PC-3 (cell line): ENCODE data around the gene CSNK2A1.

Experiments used
- CTCF ChIP-seq: fragments of 300-600 bp; sonication (generic); conservative IDR thresholded peaks from 2 replicates; pipeline ENCODE4 v1.5.1; 2017; ENCODE audit warnings: antibody characterized with exemption, low read depth, mild to moderate bottlenecking, low read length
- EZH2 ChIP-seq: fragments of 300-600 bp; sonication (generic); IDR thresholded peaks from one replicate; pipeline ENCODE4 v1.6.1; 2017; ENCODE audit warnings: antibody characterized with exemption, mild to moderate bottlenecking, low read length; ENCODE audit not compliant: unreplicated experiment

DNA sequence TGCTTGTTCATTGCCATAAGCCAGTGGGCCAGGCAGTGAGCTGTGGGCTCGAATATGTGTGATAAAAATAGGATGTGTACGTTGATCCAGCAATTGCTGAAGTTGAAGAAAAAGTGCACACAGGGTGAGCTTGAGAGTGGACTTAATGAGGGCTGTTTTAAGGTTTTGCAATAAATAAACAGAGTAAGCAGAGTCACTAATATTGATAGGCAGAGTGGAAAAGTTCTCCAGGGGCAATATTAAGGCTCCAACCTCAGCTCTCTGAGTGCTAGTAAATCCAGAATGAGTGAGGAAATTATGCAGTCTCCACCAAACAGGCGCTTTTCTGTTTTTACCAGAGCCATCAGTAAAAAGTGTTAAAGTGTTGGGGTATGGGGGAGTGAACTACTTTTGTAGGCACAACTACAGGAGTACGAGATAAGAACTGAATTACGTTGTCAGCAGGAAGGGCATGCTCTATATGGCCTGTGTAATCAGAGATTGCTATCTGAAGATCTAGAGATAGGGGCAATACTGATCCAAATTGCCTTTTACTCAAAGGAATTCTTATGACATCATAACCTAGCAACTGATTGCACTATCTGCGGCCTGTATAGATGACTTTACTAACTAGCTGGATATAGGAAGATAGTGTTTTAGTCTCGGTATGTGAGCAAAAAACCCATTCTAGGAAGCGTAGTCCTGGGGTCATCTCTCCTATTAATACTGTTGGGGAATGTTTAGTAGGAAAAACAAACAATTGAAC lies 73.7 kb downstream of the CSNK2A1 start:
- TF ChIP-seq CTCF = no peak
- TF ChIP-seq EZH2 = no peak
